GM18519 (cell line): ENCODE results near the gene PPP5C.
"Not testable (repeated sequence)": the region's sequence is repeated elsewhere in the genome, so short reads cannot be mapped to it uniquely, and the experiment has no call there.

Experiments
- ATAC-seq: cut with Tn5 transposase; IDR thresholded peaks from one replicate; pipeline ENCODE4 v1.9.1; 2021; ENCODE audit warnings: mild to moderate bottlenecking, moderate library complexity; ENCODE audit not compliant: unreplicated experiment, low FRiP score

Gene PPP5C

GRCh38 chr19:46404055-46404752, 57.3 kb downstream of the PPP5C start:
- ATAC-seq, result no peak

GRCh38 chr19:46404753-46405468, 58.0 kb downstream of the PPP5C start:
- no peak for ATAC-seq

GRCh38 chr19:46406976-46407375, 60.1 kb downstream of the PPP5C start:
- ATAC-seq, result no peak

- no peak for ATAC-seq
Measured at GRCh38 chr19:46407856-46408663, 61.2 kb downstream of the PPP5C start.

GRCh38 chr19:46408664-46409039, 61.8 kb downstream of the PPP5C start:
- ATAC-seq, result no peak

- ATAC-seq, result no peak
Measured at GRCh38 chr19:46409191-46409590, 62.3 kb downstream of the PPP5C start.

GRCh38 chr19:46410205-46411087, 63.6 kb downstream of the PPP5C start:
- ATAC-seq, result no peak

GRCh38 chr19:46411088-46411924, 64.4 kb downstream of the PPP5C start:
- ATAC-seq, result no peak

GRCh38 chr19:46411925-46412649, 65.2 kb downstream of the PPP5C start:
- ATAC-seq, result no peak

GRCh38 chr19:46412650-46413261, 65.9 kb downstream of the PPP5C start:
- no peak for ATAC-seq

- no peak for ATAC-seq
Measured at GRCh38 chr19:46413262-46414031, 66.6 kb downstream of the PPP5C start, which contains the start of gene CCDC8. CCDC8 (minus strand) TSS chr19:46413564; CDS start chr19:46412810, 754 bp downstream.

- ATAC-seq, result not testable (repeated sequence)
Measured at GRCh38 chr19:46414899-46415298, 68.0 kb downstream of the PPP5C start.

GRCh38 chr19:46415804-46416709, 69.2 kb downstream of the PPP5C start:
- ATAC-seq, result not testable (repeated sequence)

GRCh38 chr19:46420056-46420455, 73.2 kb downstream of the PPP5C start:
- ATAC-seq, result no peak

GRCh38 chr19:46422344-46422743, 75.5 kb downstream of the PPP5C start:
- no peak for ATAC-seq

- ATAC-seq, result no peak
Measured at GRCh38 chr19:46423188-46423587, 76.3 kb downstream of the PPP5C start.
